Activated T-helper 1 cell treated with anti-CD3 and anti-CD28 coated beads, Interleukin-2, amount 50 U/mL, for 16 hours (primary cell): ENCODE measurements around the gene FKRP.
A peak's percentile ranks its signal among the peaks of the same experiment; 100 is the strongest.
"Not testable (repeated sequence)": the region's sequence is repeated elsewhere in the genome, so short reads cannot be mapped to it uniquely, and the experiment has no call there.

Source experiments
- DNase-seq, 2 donors: peaks; one replicate each; pipeline ENCODE4 v3.0.0-alpha.2; 2020; ENCODE audit warnings: low read depth in 1 of 2, low spot score in 1 of 2

FKRP gene

GRCh38 chr19:46759206-46759605 lies 13.3 kb downstream of the FKRP start:
- DNase-seq, result no peak

- no peak for DNase-seq
These were observed 14.0 kb downstream of the FKRP start for GRCh38 chr19:46759817-46760333.

GRCh38 chr19:46760363-46760762 lies 14.5 kb downstream of the FKRP start:
- no peak for DNase-seq

DNA sequence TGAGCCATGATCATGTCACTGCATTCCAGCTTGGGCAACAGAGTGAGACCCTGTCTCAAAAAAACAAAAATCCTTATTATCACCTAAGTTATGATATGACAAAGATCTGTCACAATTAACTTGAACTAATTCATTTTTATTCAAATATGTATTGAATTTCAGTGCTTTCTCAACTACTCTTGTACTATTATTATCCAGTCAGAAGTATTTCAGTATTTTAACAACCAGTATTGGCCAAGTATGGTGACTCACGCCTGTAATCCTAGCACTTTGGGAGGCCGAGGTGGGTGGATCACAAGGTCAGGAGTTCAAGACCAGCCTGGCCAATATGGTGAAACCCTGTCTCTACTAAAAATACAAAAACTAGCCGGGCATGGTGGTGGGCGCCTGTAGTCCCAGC lies 15.0 kb downstream of the FKRP start:
- DNase-seq, result not testable (repeated sequence)

DNA sequence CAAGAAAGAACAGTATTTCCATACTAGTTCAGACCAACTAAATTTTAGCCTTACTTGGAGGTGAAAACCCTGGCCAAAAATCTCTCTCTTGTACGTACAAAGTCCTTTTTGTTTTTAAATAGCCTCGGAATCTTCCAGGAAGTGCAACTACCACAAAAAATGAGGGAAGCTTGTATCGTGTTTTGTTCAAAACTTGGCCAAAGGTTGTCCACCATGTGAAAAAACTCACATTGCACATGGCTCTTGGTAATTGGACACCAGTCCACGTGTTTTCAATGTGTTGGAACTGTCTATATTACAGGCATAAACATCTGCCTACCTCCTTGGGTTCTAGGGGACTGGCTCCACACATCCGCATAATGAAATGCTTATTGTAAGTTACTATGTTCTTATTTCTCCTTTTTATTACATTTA lies 15.6 kb downstream of the FKRP start:
- no peak for DNase-seq

GRCh38 chr19:46762245-46762890 lies 16.5 kb downstream of the FKRP start:
- no peak for DNase-seq

GRCh38 chr19:46764817-46765291 lies 19.0 kb downstream of the FKRP start:
- no peak for DNase-seq

DNA sequence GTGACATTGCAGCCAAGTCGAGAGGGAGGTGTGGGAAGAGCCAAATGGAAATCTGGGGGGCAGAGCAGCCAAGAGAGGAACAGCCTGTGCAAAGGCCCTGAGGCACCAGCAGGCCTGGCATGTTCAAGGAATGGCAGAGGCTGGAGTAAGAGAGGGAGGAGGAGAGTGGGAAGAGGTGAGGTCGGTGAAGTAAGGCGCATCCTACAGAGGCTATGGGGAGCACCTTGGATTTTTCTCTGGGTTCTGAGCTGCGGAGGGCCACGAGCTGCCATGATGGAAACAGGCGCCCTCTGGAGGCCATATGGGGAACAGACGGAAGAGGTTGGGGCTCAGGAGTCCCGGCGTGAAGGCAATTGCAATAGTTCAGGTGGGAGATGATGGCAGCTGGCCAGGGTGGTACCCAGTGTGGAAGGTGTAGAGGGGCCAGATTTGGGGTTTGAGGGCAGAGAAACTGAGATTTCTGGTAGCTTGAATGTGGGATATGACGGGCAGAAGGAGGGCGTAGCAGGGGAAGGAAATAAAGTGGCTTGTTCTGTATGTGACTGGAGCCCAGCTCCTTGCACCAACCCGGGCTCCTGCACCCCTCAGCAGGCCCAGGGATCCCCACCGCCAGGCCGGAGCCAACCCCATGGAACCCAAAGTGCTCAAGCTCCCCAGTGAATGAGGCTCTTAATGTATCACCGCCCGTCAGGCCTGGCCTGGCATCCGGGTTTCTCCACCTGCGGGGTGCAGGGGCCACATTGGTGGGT lies 20.9 kb downstream of the FKRP start:
- peak in 1 of 2 donors; percentile 32 for DNase-seq

DNA sequence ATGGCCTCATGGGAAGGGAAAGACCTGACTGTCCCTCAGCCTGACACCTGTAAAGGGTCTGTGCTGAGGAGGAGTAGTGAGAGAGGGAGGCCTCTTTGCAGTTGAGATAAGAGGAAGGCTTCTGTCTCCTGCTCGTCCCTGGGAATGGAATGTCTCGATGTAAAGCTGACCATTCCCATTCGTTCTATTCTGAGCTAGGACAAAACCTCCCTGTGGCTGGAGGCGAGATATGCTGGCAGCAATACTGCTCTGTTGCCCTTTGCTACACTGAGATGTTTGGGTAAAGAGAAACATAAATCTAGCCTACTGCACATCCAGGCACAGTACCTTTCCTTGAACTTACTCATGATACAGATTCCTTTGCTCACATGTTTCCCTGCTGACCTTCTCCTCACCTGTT lies 22.9 kb downstream of the FKRP start:
- not testable (repeated sequence) for DNase-seq

GRCh38 chr19:46772170-46773017 lies 26.5 kb downstream of the FKRP start:
- no peak for DNase-seq

- no peak for DNase-seq
These were observed 27.2 kb downstream of the FKRP start for GRCh38 chr19:46773018-46773399.

DNA sequence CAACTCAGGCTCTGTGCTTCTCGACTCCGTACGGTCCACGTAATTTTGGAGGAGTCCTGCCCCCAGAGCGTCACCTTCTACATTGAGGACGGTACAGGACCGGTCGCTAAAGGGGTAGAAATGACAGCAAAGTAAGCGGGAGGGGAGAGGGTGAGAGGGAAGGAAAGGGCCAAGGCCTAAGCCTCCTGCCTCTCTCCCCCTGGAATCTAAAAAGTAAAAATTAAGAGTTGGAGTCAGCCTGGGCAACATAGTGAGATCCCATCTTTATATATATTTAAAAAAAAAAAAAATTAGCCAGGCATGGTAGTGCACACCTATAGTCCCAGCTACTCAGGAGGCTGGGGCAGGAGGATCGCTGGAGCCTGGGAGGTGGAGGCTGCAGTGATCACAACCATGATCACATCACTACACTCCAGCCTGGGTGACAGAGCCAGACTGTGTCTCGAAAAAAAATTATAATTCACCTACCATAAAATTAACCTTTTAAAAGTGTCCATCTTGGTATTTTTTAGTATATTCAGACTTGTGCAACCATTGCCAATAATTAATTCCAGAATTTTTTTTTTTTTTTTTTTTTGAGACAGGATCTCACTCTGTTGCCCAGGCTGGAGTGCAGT lies 29.9 kb downstream of the FKRP start:
- DNase-seq, result no peak

DNA sequence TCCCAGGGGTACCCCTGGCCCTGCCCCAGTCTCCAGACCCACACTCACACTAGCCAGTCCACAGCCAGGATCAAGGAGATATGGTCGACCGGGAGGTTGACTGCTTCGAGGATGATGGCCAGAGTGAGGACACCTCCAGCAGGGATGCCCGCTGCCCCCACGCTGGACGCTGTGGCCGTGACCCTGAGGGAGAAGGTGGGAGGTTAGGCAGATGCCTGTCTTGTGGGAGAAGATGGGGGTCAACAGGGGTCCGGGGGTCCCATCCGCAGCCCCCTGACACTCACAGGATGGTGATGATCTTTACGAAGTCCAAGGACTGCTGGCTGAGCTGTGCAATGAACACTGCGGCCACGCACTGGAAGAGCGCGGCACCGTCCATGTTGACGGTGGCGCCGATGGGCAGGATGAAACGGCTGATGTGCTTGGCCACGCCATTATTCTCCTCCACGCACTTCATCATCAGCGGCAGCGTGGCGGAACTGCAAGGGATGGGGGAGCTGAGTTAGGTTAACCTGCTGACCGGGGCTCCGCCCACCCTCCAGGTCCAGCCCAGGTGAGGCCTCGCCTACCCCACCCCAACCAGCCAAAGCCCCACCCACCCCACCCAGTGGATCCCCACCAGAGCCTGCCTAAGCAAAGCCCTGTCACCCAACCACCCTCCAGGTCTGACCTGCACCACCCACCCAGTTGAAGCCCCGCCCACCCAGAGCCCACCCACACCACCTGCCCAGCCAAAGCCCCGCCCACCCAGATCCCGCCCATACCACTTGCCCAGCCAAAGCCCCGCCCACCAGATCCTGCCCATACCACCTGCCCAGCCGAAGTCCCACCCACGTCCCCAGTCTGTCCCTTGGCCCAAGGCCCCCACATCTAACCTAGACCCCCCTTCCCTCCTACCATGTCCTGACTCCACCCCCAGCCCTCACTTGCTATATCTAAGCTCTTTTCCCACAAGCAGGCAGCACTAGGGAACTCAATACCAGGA lies 31.4 kb downstream of the FKRP start:
- no peak for DNase-seq

GRCh38 chr19:46777956-46778645 lies 32.2 kb downstream of the FKRP start:
- DNase-seq, result not testable (repeated sequence)

DNA sequence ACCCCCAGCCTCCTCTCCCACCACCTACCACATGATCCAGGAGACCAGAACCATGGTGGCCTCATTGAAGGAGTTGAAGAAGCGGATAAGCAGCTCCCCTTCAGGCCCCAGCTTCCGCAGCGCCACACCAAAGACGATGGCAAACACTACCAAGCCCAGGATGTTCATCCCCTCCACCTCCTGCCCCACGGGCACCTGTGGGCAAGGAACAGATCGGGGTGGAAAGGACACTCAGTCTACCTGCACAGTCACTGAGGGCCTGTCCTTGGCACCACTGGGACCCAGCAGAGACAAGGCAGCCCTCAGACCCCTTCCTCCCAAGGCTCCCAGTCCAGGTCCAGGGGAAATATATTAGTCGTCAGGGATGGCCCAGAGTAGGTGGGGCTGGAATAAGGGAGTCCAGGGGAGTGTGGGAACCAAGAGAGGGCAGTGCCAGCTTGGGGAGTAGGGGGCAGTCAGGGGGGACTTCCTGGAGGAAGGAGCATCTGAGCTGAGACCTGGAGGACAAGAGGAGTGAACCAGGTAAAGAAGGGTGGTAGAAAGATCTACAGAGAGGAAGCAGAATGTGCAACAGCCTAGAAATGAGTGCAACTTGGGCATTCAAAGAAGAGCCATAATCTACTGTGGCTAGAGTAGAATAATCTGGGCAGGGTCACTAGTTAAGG lies 36.6 kb downstream of the FKRP start:
- DNase-seq, result no peak

DNA sequence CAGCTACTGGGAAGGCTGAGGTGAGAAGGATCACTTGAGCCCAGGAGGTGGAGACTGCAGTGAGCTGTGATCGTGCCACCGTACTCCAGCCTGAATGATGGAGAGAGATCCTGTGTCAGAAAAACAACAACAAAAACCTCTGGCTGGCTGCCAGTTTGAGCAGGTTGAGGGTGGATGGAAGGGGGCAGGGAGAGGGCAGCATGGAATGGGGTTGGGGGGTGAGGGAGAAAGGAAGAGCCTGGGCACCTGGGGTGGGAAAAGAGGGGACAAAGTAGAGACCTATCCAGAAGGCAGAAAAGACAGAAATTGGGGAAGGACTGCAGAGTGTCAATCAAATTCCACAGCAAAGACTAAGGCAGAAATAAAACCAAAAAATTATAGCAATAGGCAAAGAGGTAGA lies 37.8 kb downstream of the FKRP start:
- DNase-seq, result no peak

GRCh38 chr19:46784262-46785053 lies 38.6 kb downstream of the FKRP start:
- DNase-seq, result peak in 1 of 2 donors; percentile 62
